Suppressor macrophage treated with lipopolysaccharide for 4 hours (primary cell): ENCODE data around the gene ZC3H4.

ENCODE experiments used
- DNase-seq: peaks from one replicate; pipeline ENCODE4 v3.0.0-alpha.2; 2020

Gene ZC3H4

GRCh38 chr19:47044946-47045866 is 68.4 kb downstream of the ZC3H4 start:
- no peak for DNase-seq

GRCh38 chr19:47040869-47041268 is 72.7 kb downstream of the ZC3H4 start:
- no peak for DNase-seq

GRCh38 chr19:47039239-47039874 is 74.2 kb downstream of the ZC3H4 start:
- no peak for DNase-seq

- DNase-seq = no peak
Observed at GRCh38 chr19:47037766-47038165, 75.8 kb downstream of the ZC3H4 start.

GRCh38 chr19:47036097-47036651 is 77.4 kb downstream of the ZC3H4 start:
- DNase-seq = no peak

GRCh38 chr19:47035127-47036096 is 78.2 kb downstream of the ZC3H4 start:
- peak; percentile 87 for DNase-seq

GRCh38 chr19:47032171-47032811 is 81.3 kb downstream of the ZC3H4 start:
- DNase-seq = peak; percentile 32

GRCh38 chr19:47028195-47028601 is 85.4 kb downstream of the ZC3H4 start:
- DNase-seq = no peak

GRCh38 chr19:47027586-47028088 is 85.9 kb downstream of the ZC3H4 start:
- DNase-seq = no peak

GRCh38 chr19:47026889-47027288 is 86.7 kb downstream of the ZC3H4 start:
- DNase-seq = no peak

- no peak for DNase-seq
Observed at GRCh38 chr19:47026156-47026555, 87.4 kb downstream of the ZC3H4 start.

- no peak for DNase-seq
Observed at GRCh38 chr19:47024502-47024901, 89.1 kb downstream of the ZC3H4 start.

- no peak for DNase-seq
Observed at GRCh38 chr19:47023448-47023794, 90.2 kb downstream of the ZC3H4 start.

GRCh38 chr19:47022541-47023447 is 90.8 kb downstream of the ZC3H4 start:
- DNase-seq = no peak

GRCh38 chr19:47022140-47022536 is 91.4 kb downstream of the ZC3H4 start:
- DNase-seq = no peak

- peak; percentile 10 for DNase-seq
Observed at GRCh38 chr19:47021536-47022139, 91.9 kb downstream of the ZC3H4 start.

- no peak for DNase-seq
Observed at GRCh38 chr19:47020992-47021496, 92.5 kb downstream of the ZC3H4 start.

- no peak for DNase-seq
Observed at GRCh38 chr19:47020132-47020805, 93.3 kb downstream of the ZC3H4 start.

- peak; percentile 6 for DNase-seq
Observed at GRCh38 chr19:47019431-47020041, 94.0 kb downstream of the ZC3H4 start, which contains the start of gene NPAS1. NPAS1 (plus strand) TSS chr19:47019837; CDS start chr19:47021048, 1,211 bp downstream.
